ENCODE results near the gene COL6A1. TPM values are rescaled to one million over a fixed set of nuclear protein-coding genes. Genes with fewer than 3 reads are reported as not detected.

Gene COL6A1
- total RNA-seq, 1 donor from 2014 or later, result 521 TPM

- DNase-seq (ENCODE audit: low spot score), result no peak
Observed at GRCh38 chr21:46022551-46023525, 41.3 kb downstream of the COL6A1 start.

DNA sequence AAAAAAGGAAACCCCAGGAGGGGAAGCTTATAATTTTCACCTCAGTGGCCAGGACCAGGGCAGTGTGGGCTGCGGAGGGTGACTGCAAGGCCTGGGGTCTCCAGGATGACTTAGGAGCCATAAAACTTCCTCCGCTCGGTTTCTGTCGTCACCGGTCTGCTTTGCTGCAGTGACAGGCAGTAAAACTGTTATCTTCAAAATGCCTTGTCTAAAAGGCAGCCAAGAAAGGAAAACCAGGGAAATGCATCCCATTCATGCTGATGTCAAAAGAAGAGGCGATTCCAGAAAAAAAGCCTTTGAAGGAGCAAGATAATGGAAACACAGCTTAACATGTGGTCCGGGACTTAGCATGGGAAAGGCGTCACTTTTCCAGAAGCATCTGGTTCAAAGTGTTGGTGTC is 42.0 kb downstream of the COL6A1 start:
- DNase-seq (ENCODE audit: low spot score), result no peak

DNA sequence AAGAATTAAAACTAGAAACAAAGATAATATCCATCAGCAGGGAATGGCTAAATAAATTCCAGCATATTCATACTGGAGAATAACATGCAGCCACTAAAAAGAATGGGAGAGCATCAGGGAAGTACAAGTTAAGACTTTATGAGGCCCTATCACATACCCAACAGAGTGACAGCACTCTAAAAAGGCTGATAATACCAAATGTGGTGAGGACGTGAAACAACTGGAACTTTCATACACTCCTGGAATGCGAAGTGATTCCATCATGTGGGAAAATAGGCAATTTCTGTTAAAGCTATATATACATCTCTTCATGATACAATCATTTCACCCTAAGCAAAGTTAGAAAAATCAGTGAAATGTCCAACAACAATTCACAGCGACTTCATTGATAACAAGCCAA is 42.6 kb downstream of the COL6A1 start:
- no peak for DNase-seq (ENCODE audit: low spot score)

GRCh38 chr21:46025113-46025770 is 43.7 kb downstream of the COL6A1 start:
- DNase-seq (ENCODE audit: low spot score), result no peak

DNA sequence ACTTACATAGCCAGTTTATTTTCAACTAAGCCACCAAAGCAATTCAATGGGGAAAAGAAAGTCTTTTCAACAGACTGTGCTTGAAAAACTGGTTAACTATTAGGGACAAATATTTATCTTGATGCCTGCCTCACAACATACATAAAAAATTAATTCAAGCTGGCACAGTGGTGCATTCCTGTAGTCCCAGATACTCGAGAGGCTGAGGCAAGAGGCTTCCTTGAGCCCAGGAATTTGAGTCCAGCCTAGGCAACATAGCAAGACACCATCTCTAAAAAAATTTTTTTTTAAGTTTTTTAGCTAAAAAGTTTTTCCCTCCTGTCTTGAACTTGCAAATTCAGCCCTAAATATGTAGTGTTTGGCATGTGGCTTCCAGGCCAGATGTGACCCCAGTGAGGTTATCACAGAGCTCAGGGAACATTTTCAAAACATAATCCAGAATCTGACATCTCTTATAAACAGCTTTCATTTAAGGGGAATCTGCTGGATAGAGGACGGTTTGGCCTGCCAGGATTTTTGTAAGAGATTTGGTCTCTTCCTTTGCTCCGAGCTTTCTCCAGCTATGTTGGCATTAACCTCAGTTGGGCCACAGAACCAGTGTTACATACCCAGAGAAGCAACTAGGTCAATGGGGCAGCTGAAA is 46.4 kb downstream of the COL6A1 start:
- no peak for DNase-seq (ENCODE audit: low spot score)

DNA sequence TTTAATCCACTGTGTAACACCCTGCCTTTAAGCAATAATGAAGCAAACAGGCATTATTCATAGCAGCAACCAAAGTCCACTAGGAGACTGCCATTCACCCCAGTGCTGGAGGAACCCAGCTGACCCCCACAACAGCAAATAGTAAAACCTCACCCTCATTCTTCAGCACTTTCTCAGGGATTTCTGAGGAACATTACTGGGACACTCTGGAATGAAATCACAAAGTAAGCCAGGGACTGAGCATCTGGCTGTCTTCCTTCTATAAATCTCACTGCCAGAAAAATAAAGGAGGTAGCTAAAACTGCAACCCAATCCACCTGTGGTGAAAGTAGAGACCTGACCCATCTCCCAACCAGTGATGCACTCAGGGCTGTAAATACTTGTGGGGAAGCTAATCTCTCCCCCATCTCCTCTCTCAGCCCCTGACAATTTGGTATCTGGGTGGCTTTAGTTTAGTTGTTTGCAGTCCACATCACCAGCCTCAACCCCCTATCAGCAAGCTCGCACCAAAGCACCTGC is 47.1 kb downstream of the COL6A1 start:
- DNase-seq (ENCODE audit: low spot score), result no peak

- DNase-seq (ENCODE audit: low spot score), result no peak
Observed at GRCh38 chr21:46029186-46029924, 47.8 kb downstream of the COL6A1 start.

DNA sequence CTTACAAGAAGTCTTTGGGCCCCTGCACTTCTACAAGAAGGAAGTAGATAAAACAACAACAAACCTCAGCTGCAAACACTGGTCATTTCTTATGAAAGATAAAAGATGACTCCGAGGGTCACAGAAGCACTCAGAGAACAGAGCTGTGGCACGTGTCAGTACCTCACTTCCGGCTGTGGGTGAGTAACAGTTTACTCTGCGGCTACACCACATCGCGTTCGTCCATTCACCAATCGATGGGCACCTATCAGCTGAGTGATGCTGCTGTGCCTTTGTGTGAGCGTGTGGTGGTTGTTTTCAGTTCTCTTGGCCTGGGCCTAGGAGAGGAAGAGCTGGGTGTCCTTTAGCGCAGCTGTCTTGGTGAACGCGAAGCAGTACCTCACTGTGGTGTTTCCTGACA is 49.9 kb downstream of the COL6A1 start:
- no peak for DNase-seq (ENCODE audit: low spot score)

DNA sequence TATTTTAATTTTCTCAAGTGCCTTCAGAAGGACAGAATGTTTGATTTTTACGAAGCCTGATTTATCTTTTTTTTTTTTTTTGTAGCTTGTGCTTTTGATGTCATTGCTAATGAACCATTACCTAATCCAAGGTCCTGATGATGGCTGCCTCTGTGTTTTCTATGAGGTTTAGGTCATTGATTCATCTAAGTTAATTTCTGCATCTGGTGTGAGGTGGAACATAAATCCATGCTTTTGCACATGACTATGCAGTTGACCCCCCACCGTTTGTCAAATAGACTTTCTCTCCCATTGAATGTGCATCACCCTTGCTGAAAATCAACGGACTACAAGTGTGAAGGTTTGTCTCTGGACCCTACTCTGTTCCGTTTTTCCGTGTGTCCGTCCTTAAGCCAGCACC is 50.5 kb downstream of the COL6A1 start:
- DNase-seq (ENCODE audit: low spot score), result no peak

DNA sequence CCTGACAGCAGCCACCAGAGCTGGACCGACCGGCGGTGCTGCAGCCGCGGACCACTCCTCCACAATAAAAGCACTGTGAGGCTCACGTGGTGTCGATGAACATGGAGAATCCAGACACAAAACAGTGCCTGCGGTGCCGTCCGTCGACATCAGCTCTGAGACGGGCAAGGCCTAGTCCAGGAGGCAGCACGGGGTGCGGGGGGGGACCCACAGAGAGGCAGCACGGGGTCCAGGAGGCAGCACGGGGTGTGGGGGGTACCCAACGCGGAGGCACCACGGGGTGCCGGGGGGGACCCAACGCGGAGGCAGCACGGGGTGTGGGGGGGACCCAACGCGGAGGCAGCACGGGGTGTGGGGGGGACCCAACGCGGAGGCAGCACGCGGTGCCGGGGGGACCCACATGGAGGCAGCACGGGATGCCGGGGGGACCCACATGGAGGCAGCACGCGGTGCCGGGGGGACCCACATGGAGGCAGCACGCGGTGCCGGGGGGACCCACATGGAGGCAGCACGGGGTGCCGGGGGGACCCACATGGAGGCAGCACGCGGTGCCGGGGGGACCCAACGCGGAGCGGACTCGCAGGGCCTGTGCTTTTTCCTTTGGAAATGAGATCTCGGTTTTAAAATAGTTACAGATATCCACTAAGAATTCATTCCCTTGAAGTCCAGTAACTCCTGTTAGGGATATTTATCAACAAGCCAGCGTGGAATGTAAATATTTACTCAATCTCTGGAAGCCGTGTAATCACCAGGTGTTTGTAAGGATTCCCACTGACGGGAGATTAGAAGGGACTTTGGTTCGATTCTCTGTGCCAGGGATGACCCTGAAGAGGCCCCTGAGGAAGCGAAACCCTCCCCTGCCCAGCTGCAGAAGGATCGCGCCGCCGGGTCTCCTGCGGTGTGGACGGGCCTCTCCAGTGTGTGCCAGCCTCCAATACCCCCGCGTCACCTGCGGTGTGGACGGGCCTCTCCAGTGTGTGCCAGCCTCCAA is 52.1 kb downstream of the COL6A1 start:
- DNase-seq (ENCODE audit: low spot score), result no peak

DNA sequence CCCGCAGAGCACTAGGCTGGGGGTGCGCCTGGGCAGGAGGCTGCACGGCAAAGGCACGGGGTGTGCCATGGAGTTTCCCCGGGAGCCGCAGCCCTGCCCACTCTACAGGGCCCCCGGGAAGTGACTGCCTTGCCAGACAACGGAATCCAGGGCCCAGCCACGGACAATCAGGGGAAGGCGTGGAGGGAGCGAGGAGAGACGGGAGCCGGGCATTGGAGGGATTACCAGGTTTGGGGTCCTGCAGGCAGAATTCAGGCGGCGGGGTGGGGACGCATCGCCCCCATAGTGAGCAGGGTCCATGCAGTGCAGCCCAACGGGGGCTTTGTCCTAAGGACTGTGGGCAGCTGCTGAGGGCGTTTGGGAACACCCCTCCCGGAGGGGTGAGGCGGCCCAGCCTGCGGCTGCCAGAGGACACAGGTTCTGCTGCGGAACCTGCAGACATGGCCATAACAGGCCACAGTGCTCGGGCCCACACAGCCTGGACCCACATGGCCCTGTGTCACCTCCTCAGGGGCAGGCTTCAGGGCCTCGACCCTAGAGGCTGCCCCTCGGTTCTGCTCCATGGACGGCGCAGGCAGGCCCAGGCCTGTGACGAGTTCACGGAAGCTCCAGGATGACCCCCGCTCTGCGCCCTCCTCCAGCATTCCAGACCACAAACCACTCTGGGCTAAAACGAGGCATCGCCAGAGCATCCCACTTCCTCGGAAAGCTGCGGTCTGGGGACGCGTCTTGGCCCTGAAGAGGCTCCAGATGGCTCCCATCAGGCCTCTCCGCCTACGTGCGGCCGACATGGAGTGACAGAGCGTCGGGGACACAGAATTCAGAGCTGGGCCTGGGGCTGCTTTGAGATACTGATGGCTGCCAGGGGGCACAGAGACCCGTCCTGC is 54.5 kb downstream of the COL6A1 start:
- DNase-seq (ENCODE audit: low spot score), result peak; percentile 88

DNA sequence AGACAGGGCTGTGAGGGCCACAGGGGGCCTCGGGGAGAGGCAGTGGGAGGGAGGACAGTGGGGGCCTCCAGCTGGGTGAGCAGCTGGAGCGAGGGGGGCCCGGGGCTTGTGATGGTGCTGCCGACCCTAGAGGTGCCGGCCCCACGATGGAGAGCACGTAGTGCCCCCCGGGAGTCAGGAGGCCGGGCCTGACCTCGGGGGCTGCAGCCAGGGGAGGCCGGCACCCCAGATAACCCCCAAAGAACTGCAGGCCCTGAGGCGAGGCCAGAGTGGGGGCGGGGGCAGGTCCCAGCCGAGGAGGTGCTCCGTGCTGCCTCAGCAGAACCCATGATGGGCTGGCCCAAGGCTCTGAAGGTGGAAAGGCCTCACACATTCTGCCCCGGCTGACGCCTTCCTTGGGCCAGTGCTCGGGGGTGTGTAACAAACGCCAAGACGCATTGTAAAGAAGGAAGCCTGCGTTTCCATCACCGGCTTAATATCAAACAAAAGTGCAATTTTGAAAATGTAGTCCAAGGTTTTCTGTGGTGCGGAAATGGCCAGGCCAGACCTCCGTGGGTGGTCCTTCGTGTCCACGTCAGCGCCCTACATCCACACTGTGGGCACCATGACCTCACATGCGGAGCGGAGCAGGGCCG is 55.2 kb downstream of the COL6A1 start:
- DNase-seq (ENCODE audit: low spot score), result no peak

DNA sequence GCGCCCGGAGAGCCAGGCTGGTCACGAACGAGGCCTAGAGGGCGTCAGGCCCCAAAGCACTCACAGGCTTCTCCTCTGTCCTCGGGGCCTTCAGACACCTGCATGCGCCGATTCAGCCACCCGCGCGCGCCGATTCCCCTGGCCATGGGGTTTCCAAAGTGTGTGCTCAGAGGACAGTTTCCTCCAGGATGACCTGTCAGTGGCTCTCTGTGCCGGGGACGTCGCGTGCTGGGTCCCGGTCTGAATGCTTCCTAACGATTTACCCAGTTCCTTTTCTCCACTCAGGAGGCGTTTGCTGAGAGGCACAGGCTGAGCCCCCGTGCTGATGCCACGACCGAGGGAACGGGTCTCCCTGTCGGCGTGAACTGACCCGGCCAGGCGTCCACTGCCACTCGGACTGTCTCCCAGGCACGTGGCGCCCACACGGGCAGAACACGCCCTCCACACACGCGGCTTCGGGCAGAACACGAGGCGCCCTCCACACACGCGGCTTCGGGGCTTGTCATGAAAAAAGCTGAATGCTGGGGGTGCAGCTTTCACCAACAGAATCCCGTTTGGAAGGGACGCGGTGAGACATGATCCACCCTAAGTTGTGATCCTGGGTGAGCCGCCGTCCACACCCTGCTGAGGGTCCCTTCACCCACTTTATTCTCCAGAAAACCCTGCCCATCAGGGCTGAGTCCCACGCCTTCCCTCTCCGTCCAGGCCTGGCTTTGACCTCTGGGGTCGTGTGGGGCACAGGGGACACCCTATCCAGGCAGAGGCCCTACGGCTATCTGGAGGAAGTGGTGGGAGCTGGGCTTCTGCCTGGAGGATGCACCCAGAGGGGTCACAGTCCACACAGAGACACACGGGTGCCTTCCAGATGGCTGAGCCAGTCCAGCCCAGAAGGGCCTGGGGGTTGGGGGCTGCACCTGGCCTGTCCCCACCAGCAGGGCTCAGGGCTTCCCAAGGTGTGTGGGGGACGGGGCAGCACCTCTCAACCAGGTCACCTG is 56.1 kb downstream of the COL6A1 start:
- DNase-seq (ENCODE audit: low spot score), result no peak

GRCh38 chr21:46038341-46038829 is 56.8 kb downstream of the COL6A1 start:
- DNase-seq (ENCODE audit: low spot score), result no peak

GRCh38 chr21:46038871-46039397 is 57.4 kb downstream of the COL6A1 start:
- peak; percentile 93 for DNase-seq (ENCODE audit: low spot score)

- no peak for DNase-seq (ENCODE audit: low spot score)
Observed at GRCh38 chr21:46039891-46040660, 58.5 kb downstream of the COL6A1 start.

Data from mesenteric fat pad (tissue), 1 donor.